Esophagus muscularis mucosa (tissue), 3 donors: ENCODE data around the gene DIP2A.
"Not testable (repeated sequence)": the region's sequence is repeated elsewhere in the genome, so short reads cannot be mapped to it uniquely, and the experiment has no call there.

Experiments used
- CTCF ChIP-seq, 3 experiments: fragments of 200-600 bp in 2 of 3; fragments of 450-650 bp in 1 of 3; sonication (generic) in 2 of 3; IDR thresholded peaks; one replicate each; pipeline ENCODE4 v1.5.1; 2017 to 2019; ENCODE audit warnings: antibody characterized with exemption in 3 of 3, mild to moderate bottlenecking in 2 of 3, moderate library complexity in 1 of 3
- POLR2AphosphoS5 ChIP-seq, 2 donors: sonication (generic); formaldehyde crosslinking; IDR thresholded peaks; one replicate each; pipeline ENCODE4 v1.6.1; 2017; ENCODE audit warnings: antibody characterized with exemption in 2 of 2

- TF ChIP-seq CTCF, POLR2AphosphoS5 (IDR thresholded peaks at IDR 0.05): not testable (repeated sequence)
Measured at GRCh38 chr21:46465153-46465552, 6.5 kb downstream of the DIP2A start.
